Embryonic facial prominence (tissue), 1 donor: ENCODE results near the gene EML1.
"Not testable (repeated sequence)": the region's sequence is repeated elsewhere in the genome, so short reads cannot be mapped to it uniquely, and the experiment has no call there.

Experiments
- DNase-seq: peaks from one replicate; pipeline ENCODE4 v3.0.0-alpha.2; 2016; ENCODE audit errors: extremely low spot score

Gene EML1

DNA sequence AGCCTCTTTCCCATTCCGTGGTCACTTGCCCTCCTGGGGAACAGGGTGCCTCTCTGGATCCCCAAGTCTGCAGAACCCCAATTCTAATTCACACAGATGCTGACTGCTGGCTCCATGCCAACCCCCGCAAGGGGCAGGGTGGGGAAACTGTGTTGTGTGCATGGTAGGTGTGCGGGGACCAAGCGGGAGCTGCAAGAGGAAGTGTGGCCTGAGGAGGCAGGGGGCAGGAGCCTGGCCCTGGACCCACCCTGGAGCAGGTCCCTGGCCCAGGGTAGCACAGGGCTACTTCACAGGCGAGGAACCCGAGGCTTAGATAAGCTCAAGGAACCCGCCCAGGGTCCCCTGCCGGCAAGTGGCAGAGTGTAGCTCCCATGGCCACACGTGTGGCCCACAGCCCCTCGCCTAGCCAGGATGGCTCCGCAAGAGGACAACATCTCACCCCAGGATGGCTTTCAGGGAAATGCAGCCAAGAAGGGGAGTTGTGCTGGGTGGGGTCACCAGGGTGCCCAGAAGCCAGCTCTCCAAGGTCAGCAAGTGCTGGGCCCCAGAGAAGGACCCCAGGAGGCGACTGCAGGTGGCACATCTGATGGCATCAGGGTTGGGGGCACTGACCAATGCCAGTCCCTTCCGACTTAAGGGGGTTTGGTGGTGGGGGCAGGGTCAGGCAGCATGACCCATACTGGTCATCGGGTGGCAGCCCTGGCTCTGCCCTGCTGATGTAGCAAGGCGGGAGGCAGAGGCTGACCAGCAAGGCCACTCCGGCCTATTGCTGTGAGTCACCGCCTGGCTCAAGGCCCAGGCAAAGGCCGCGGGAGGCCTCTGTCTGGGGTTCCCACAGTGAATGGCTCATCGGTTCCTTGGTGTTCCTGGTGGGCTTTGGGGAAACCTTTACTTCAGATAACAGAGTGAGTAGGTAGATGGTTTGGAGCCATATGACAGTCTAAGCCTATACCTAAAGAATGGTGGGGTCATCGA is 37.3 kb upstream of the EML1 start:
- no peak for DNase-seq

DNA sequence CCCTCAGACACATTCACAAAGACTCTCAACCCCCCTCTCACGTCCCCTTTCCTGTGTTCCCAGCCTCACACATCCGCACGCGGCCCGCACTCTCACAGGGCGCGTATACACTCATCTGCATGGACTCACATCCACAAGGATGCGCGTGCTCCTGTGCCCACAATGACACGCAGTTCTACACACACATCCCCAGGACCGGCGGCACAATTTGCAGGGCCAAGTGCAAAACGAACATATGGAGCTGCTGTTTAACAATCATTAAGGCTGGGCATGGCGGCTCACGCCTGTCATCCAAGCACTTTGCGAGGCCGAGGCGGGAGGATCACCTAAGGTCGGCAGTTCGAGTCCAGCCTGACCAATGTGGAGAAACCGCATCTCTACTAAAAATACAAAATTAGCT is 36.4 kb upstream of the EML1 start:
- DNase-seq: no peak

DNA sequence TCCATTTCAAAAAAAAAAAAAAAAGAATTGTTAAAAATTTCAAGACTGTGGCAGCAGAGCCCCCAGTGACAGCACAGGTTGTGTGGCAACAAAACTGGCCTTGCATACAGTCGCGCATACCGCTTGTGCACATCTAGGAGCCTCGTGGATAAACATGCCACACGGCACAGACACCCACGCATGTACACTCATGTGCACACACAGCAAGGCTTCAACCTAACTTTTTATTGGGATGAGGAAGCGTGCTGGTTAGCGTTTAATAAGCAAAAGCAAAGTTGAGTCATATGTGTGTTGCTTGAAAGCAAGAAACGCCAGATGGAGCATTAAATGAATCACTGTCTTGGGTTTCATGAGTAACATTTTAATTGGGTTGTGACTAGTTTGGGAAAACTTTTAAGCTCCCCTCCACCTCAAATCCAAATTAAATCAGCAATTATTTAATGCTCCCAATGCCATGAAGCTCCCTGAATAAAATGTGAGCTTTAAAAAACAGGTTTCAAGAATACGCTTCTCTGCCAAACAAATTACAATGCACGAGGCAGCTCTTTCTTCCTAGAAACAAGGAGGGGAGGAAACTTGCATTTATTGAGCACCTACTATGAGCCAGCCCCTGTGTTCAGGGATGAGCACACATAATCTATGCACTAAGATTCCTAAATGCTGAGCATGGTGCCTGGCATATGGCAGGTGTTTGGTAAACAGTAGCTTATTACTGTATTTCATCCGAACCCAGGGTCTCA is 35.7 kb upstream of the EML1 start:
- no peak for DNase-seq

DNA sequence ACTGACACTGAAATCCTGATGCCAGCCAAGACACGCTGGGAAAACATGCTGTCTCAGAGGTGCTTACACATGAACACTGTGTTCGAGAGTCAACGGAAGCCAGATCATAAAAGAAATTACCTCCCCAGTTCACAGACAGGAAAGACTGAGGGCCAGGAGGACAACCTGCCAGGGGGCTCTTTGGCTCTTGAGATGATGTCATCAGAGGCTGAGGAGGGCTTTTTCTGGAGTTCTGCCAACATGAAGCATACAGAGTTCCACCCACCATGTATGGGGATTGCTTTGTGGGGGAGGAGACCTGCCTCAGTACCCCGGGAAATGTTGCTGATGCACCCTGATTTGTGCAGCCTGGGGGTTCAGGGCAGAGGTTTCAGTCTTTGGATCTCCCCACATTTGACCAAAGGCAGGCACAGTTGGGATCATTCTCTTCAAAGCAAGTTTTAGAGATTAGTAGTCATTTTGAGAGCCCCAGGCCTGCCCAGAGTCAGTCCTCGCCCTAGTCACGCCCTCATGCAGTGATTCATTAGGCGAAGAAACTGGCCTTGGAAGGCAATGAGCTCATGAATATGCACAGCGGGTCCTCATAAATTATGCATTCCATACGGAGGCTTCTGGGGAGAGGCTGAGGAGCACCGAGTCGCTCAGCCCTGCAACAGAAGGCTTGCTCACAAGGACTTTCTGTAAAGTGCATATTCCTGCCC is 34.9 kb upstream of the EML1 start:
- no peak for DNase-seq

DNA sequence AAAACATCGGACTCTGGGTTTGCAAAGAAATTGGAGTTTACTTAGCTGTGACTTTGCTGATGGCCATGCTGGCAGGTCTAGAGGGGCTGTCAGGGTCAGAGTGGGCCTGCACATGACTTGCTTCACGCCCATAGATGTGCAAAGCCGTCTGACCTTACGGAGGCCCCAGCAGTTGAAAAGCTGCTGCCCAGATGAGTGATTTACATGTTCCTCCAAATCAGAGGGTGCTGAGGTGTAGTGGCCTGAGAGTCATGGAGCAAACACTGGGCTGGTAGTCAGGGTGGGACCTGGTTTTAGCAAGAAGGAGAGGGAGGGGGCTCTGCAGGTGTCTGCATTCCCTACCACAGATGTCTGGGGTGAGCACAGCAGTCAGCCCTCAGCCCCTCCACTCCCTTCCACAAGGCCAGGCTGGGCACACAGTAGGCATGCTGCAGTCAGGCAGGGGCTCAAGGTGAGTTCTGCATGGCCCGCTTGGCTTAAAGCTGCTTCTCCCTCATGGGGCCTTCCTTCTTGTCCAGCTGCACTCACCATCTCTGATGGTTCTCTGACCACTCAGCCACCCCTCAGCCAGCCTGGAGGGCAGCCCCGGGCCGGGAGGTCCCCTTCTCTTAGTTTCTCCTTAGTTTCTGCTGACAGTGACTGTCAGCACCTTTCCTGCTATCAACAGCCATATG is 34.2 kb upstream of the EML1 start:
- DNase-seq: no peak

DNA sequence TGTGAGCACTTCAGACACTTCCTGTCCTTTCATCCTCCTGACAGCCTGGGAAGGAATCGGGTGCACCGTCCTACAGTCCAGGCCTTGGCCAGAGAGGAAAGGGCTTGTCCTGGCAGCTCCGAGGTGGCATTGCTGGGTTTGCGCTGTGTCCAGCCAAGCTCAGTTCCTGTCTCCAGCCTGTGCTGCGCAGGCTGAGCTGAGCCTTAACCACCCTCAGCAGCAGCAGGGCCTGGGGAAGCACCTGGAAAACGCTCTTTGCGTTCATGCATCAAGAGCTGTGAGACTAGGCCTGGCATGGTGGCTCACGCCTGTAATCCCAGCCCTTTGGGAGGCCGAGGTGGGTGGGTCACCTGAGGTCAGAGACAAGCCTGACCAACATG is 33.7 kb upstream of the EML1 start:
- DNase-seq: no peak

DNA sequence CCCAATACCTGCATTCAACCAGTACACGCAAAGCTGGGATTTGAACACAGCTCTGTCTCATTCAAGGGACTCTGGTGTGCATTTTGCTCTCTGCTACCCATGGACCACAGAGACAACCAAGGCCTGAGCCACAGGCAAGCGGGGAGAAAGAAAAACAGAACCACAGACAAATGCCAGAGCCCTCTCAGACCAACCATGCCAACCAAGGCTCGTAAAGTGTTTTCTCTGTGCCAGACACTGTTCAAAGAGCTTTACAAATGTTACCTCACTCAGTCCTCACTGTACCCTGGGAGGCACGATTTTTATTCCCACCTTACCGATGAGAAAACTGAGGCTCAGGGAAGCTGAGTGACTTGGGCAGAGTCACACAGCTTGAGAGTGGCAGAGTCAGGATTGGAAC is 32.4 kb upstream of the EML1 start:
- no peak for DNase-seq

DNA sequence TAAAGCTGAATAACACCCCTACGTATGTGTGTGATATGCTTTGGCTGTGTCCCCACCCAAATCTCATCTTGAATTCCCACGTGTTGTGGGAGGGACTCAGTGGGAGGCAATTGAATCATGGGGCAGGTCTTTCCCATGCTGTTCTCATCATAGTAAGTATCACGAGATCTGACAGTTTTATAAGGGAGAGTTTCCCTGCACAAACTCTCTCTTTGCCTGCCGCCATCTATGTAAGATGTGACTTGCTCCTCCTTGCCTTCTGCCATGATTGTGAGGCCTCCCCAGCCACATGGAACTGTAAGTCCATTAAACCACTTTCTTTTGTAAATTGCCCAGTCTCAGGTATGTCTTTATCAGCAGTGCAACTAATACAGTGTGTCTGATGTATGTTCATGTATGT is 30.3 kb upstream of the EML1 start:
- DNase-seq: not testable (repeated sequence)

DNA sequence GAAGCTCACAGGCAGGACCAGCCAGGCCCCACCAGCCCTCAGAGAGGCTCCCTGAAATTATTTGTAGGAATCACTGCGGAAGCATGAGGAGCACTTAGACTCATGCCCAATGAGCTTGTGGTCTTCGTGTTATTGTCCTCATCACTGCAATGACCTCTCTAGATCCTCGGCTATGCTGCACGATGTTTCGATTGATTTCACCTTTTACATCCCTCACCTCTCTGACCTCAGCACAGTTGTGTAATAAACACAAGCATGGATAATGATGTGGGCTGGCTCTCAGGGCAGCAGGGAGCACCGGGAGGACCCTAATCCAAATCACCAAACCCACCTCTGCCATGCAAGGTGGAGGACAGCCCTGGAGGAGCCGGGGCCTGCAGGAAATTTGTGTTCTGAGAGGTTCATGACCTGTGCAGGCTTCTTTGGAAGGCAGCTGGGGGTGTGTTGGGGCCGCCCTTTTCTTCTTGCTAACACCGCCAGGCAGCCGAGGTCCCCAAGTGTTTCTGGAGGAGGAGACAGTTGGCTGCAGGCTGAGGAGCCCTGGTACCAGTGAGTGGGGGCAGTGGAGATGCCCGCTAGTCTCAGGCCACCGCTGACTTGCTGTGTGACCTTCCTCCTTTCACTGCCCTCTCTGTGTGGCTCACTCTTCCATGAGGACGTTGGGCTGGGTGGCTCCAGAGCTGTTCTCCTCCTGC is 29.5 kb upstream of the EML1 start:
- DNase-seq: no peak

DNA sequence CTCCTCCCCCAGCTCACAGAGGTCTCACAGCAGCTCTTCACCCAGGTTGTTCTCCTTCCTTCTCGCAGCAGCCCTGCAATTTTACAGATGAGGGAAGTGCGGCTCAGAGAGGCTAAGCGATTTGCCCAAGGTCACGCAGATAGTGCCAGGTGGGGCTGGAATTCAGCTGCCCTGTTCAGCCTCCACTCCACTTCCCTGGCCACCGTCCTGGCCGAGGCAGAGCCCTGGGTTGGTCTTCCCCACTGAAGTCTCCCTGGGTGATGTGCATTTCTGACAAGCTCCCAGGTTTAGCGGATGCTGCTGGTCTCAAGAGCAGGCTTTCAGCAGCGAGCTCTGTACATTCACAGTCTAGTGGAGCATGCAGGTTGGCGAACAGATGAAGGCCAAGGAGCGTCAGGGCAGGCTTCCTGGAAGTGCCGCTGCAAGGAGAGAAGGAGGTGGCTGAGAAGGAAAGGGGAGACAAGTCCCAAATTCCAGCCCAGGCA is 28.9 kb upstream of the EML1 start:
- DNase-seq: no peak

DNA sequence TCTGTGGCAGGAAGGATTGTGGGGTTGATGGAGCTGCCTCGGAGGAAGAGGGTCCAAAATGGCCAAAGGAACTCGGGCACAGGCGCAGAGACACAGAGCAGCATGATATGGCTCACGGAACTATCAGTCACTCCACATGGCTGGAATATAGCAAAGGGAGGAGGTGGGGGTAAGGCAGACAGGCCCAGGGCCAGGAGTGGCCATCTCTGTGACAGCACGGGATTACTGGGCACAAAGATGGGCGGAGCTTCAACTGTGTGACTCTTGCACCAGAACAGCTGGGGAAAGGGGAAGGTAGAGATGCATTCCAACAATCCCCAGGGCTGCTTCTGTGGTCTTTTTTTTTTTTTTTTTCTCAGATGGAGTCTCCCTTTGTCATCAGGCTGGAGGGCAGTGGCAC is 24.8 kb upstream of the EML1 start:
- no peak for DNase-seq

DNA sequence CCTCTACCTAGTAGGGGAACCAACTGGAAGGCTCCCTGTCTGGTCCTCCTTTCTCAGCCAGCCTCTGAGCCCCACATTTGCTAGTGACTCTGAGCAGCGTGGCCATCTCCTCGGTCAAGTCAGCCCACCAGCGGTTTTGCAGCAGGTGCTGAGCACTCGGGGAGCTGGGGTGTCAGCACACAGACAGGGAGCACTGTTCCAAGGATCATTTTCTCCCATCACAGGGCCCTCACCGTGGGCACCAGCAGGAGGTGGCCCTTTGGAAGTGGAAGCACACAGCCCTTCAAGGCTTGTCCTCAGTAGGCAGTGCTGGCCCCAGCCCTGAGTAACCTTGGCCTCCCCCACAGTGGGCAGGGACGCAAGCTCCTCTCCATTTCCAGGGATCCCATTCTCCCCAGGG is 24.1 kb upstream of the EML1 start:
- DNase-seq: no peak

DNA sequence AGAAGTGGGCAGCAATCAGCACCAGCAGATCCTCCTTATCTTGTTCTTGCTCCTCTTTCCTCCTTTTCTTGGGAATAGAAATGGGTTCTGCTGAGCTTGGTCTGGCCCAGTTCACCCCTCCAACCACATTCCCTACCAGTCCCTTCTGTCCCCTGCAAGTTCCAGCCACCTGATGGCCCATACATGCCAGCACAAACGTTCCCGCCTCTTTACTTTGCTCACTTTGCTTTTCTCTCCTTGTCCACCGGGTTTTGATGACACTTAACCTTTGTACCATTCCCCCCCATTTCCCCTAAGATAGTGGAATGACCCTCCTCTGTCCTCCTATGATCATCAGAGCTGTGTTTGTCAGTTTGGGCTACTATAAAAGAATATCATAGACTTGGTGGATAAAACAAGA is 23.4 kb upstream of the EML1 start:
- DNase-seq: no peak

DNA sequence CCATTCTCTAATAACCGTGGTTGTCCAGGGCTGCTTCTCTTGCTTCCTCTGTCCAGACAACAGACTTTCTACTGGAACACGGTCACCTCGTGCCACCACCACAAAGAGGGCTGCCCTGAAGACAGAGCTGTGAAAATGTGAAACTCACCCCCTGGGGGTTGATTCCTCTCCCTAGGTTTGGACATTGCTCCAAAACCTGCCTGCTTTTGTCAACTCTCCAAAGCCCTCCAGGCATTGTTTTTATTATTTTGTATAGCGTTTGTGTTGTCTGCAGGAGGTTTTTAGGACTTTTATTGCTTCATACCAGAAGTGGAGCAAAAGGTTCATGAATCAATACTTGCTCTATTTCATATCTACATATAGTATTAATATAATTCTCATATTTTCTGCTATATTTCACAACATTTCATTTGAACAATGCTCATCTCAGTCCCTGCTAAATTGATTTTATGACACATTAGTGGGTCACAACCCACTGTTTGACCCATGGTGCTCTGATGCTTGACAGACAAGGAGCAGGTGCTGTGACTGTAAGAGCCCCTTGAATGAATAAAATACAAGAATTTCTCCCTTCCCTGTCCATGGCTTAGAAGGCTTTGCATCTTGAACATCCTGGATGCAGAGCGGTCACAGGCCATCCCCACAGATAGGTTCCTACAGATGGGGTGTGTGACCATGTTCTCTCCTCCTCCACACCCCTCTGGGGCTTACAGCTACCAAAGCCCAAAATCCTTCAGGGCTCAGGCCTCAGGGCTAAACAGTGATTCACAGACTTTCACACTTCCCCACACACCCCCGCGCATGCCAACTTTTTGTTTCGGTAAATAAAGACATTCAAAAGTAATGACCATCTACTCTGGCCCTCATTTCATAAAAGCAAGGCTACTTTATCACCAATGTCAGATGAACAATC is 20.6 kb upstream of the EML1 start:
- DNase-seq: no peak

DNA sequence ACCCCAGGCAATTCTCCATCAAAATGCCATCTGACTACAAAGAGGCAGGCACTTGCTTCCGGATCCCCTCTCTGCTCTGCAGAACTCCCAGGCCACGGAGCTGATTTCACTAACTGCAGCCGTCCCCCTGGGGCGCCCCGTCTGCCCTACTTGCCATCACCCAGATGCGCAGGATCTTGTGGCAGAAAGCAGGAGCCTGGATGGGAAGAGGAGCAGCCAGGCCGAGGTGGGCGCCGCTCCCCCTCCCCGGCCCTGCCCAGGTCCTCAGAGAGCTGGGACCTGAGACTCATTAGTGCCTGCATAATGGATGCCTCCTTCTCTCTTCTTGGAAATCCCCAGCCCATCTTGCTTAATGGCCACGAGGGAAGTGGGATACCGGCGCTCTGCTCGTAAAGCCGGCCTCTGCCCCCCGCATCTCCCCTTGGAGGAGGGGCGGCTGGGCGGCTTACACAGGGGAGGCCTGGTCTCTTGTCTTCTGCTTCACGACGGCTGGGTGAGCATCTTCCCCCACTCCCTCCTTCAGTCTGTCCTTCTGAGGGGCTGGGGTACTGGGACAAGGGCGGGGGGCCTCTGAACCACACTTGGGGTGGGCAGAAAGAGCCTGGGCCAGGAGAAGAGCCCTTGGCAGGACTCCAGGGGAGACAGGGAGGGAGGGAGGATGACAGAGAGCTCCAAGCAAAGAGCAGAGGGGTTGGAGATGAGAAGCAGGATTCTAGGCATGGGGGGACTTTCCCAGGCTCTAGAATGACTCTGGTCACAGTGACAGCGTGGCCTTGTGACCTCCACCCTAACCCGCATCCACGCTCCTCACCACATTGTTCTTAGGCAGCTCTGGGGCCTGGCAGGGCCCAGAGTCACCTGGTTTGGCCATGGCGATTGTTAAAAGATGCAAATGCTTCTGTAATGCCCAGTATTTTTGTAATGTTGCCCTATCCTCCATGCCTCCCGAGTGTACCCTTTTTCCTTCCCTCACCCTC is 19.4 kb upstream of the EML1 start:
- no peak for DNase-seq

DNA sequence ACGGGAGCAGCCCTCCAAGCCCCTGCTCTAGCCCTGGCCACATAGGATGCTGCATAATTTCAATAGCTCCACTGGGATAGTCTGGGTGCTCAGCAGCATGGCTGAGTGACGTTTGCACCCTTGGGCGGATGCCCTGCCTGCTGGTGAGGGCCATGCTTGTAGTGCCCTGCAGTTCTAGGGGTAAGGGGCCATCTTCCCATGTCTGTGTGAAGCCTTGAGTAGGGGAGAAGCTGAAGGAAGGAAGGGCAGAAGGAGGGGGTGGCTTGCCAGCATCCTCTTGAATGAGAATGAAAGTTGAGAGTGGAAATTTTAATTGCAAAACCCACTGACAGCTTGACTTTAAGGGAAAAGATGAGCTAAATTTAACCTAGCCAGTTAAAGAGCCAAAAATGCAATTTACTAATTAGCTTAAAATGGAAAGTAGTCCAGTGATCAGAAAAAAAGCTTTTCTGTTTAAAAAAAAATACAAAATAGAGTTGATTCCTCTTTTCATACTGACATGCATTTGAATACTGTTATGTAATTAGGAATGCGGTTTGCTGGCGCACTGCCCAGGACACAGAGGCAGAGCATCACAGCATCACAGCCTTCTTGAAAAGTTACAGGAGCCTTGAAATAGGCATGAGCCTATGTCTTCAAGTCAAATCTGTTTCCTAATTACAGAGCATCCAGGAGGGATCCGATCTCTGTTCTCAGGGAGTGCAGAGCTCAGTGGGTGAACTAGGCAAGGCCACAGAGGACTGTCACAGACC is 18.5 kb upstream of the EML1 start:
- DNase-seq: no peak

DNA sequence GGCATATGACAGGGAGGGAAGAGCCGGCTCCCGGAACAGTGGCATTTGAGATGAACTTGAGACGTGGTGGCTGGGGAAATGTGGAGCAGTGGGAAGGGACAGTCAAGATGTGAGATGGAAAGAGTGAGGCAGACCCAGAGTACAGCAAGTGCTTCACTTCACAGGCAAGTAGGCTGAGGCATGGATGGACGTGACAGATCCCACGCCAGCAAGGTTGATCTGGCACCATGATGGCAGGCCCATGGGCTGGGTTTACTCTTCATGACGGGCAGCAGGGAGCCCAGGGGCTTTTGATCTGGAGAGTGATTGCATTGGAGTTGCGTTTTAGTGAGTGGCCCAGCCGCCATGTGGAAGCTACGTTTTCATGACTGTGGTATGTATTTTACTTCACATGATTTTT is 17.9 kb upstream of the EML1 start:
- no peak for DNase-seq

DNA sequence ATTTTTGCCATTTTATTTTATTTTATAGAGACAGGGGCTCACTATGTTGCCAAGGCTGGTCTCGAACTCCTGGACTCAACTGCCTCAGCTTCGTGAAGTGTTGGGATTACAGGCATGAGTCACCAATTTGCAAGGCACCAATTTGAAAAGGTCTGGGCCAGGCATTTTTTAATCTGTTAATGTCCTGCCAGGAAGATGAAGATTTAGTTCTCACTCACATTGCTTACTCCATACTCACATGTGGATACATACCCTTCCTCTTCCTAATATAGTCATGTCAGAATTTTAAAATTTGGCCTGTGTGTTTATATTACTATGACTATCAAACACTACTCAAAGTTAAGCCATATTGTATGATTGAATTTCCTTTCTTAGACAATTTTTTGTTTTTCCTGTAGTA is 15.3 kb upstream of the EML1 start:
- no peak for DNase-seq
